Measurements from ENCODE around the gene LGALS1. TPM values are rescaled to one million over a fixed set of nuclear protein-coding genes. Genes with fewer than 3 reads are reported as not detected.

The LGALS1 gene
- total and polyA plus RNA-seq, 9 of the 15 experiments (the other 6 are each of a cell fraction or from before 2014, with no cell fraction given): 160 to 800 (median 330) TPM

DNA sequence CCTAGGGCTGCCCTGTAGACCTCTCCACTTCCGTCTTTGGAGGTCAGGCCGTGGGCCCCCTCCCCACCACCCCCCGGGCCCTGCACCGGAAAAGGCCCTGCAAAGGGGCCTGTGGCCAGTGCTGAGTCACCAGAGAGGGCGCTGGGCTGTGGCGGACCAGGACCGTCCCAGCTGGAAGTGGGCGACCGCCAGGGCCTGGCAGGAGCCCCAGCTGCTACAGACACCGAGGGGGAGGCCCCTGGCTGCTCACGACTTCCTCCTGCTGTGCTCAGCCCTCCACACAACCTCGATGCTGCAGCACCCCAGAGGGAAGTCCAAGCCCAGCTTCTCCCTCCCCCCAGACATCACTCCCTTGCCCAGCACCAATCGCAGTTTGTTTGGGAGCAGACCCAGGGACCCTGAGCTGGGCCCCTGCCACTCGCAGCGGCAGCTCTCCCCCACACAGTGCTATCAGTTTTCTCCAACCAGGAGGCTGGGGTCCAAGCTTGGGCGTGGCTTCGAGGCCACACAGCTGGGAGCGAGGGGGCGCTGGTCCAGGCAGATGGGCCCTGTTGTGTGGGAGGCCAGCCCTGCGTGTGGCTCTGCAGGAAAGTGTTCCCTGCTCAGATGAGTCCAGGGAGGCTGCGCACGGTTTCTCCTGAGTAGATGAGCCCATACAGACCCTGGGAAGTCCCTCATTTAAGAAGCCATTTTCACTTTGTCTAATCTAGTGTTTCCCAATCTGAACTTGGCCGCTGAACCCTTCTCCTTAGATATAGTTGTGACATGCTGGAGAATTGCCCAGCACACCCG is 41.6 kb upstream of the LGALS1 start (continued):
- TF ChIP-seq THAP12 (CRISPR knock-in tag; IDR thresholded peaks at IDR 0.05) (no peak), FOXP4 (CRISPR knock-in tag; IDR thresholded peaks at IDR 0.05; ENCODE audit: borderline replicate concordance) (no peak), EWSR1 (IDR thresholded peaks at IDR 0.05; ENCODE audit: borderline replicate concordance, low read depth, partially characterized antibody) (no peak), GATAD2A (IDR thresholded peaks at IDR 0.05) (no peak), ZNF57 (CRISPR knock-in tag; IDR thresholded peaks at IDR 0.05) (no peak), SPI1 (IDR thresholded peaks at IDR 0.05; ENCODE audit: borderline replicate concordance, low read depth, low read length) (peak; percentile 32; the same call in 1 of the 2 replicates), RBM25 (IDR thresholded peaks at IDR 0.05; ENCODE audit: low read depth, low read length, severe bottlenecking) (no peak), ELF4 (CRISPR knock-in tag; IDR thresholded peaks at IDR 0.05) (no peak), NRF1 (conservative IDR thresholded peaks at IDR 0.05 in 1 of 2, IDR thresholded peaks at IDR 0.05 in 1 of 2) (peak; percentile 84 to 86), NBN (IDR thresholded peaks at IDR 0.05; ENCODE audit: low read depth) (0 out of 2 replicates have a peak, but pooled peaks have one; percentile 42), ZNF41 (CRISPR knock-in tag; conservative IDR thresholded peaks at IDR 0.05) (no peak), HDAC2 (IDR thresholded peaks at IDR 0.05) (no peak), ZNF511 (CRISPR knock-in tag; IDR thresholded peaks at IDR 0.05) (no peak)
- TF ChIP-seq, protein P1, sequence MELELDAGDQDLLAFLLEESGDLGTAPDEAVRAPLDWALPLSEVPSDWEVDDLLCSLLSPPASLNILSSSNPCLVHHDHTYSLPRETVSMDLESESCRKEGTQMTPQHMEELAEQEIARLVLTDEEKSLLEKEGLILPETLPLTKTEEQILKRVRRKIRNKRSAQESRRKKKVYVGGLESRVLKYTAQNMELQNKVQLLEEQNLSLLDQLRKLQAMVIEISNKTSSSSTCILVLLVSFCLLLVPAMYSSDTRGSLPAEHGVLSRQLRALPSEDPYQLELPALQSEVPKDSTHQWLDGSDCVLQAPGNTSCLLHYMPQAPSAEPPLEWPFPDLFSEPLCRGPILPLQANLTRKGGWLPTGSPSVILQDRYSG (tag; conservative IDR thresholded peaks at IDR 0.05; ENCODE audit: low read depth): no peak
- TF ChIP-seq, protein P2, sequence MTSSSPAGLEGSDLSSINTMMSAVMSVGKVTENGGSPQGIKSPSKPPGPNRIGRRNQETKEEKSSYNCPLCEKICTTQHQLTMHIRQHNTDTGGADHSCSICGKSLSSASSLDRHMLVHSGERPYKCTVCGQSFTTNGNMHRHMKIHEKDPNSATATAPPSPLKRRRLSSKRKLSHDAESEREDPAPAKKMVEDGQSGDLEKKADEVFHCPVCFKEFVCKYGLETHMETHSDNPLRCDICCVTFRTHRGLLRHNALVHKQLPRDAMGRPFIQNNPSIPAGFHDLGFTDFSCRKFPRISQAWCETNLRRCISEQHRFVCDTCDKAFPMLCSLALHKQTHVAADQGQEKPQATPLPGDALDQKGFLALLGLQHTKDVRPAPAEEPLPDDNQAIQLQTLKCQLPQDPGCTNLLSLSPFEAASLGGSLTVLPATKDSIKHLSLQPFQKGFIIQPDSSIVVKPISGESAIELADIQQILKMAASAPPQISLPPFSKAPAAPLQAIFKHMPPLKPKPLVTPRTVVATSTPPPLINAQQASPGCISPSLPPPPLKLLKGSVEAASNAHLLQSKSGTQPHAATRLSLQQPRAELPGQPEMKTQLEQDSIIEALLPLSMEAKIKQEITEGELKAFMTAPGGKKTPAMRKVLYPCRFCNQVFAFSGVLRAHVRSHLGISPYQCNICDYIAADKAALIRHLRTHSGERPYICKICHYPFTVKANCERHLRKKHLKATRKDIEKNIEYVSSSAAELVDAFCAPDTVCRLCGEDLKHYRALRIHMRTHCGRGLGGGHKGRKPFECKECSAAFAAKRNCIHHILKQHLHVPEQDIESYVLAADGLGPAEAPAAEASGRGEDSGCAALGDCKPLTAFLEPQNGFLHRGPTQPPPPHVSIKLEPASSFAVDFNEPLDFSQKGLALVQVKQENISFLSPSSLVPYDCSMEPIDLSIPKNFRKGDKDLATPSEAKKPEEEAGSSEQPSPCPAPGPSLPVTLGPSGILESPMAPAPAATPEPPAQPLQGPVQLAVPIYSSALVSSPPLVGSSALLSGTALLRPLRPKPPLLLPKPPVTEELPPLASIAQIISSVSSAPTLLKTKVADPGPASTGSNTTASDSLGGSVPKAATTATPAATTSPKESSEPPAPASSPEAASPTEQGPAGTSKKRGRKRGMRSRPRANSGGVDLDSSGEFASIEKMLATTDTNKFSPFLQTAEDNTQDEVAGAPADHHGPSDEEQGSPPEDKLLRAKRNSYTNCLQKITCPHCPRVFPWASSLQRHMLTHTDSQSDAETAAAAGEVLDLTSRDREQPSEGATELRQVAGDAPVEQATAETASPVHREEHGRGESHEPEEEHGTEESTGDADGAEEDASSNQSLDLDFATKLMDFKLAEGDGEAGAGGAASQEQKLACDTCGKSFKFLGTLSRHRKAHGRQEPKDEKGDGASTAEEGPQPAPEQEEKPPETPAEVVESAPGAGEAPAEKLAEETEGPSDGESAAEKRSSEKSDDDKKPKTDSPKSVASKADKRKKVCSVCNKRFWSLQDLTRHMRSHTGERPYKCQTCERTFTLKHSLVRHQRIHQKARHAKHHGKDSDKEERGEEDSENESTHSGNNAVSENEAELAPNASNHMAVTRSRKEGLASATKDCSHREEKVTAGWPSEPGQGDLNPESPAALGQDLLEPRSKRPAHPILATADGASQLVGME (CRISPR knock-in tag; IDR thresholded peaks at IDR 0.05): no peak

Measured in K562 (cell line).